B cell (primary cell): ENCODE measurements around the gene IFNGR1. TPM values are rescaled to one million over a fixed set of nuclear protein-coding genes. Genes with fewer than 3 reads are reported as not detected.

Source experiments
- ATAC-seq: fragments of 200-7000 bp; cut with Tn5 transposase; one replicate; pipeline ENCODE4 v1.10.0; 2021; ENCODE audit warnings: low read depth, mild to moderate bottlenecking, moderate number of reproducible peaks, moderate library complexity
- CTCF ChIA-PET: fragments of 350-600 bp; sonication (Branson Sonifier 250); formaldehyde crosslinking; loops from one replicate; lab custom pipeline; 2021; ENCODE audit warnings: antibody characterized with exemption, inconsistent platforms; lab: Charles Lee
- POLR2A ChIA-PET: fragments of 350-600 bp; sonication (Branson Sonifier 250); formaldehyde crosslinking; loops from one replicate; lab custom pipeline; 2021; ENCODE audit warnings: antibody characterized with exemption; lab: Charles Lee
- DNase-seq: peaks from one replicate; pipeline ENCODE4 v3.0.0; 2013
- H2AFZ ChIP-seq: 2 replicates; pipeline ENCODE4 v1.6.1; 2012; ENCODE audit warnings: mild to moderate bottlenecking, low read depth, low read length; ENCODE audit not compliant: insufficient read depth, poor library complexity, severe bottlenecking
- H3K27ac ChIP-seq, 2 donors: 1 replicate in 1 of 2; 2 replicates in 1 of 2; pipeline ENCODE4 v1.5.1; 2012 to 2013; ENCODE audit warnings: low read length in 2 of 2, mild to moderate bottlenecking in 2 of 2, moderate library complexity in 1 of 2
- H3K27me3 ChIP-seq, 4 experiments: fragments of 200-600 bp in 1 of 4; sonication (generic) in 1 of 4; replicated peaks in 1 of 4; 1 replicate in 2 of 4; 2 replicates in 2 of 4; pipeline versions ENCODE4 v1.6.1 to v1.7.0; 2013 to 2016; ENCODE audit warnings: low read length in 3 of 4, mild to moderate bottlenecking in 2 of 4, mixed read lengths in 1 of 4, moderate library complexity in 1 of 4; ENCODE audit not compliant: insufficient read depth in 4 of 4, control insufficient read depth in 3 of 4; ENCODE audit errors: control extremely low read depth in 1 of 4
- H3K36me3 ChIP-seq, 2 experiments: replicated peaks in 1 of 2; 1 replicate in 1 of 2; 2 replicates in 1 of 2; pipeline versions ENCODE4 v1.6.1 to v1.7.1; 2013; ENCODE audit warnings: low read length in 1 of 2; ENCODE audit not compliant: insufficient read depth in 2 of 2, control insufficient read depth in 1 of 2; ENCODE audit errors: control extremely low read depth in 1 of 2, extremely low read depth in 1 of 2
- H3K4me1 ChIP-seq, 2 donors: fragments of 200-600 bp in 1 of 2; sonication (generic) in 1 of 2; 1 replicate in 1 of 2; 2 replicates in 1 of 2; pipeline versions ENCODE4 v1.5.1 to v1.6.1; 2013 to 2017; ENCODE audit warnings: low read length in 2 of 2; ENCODE audit not compliant: control insufficient read depth in 2 of 2, insufficient read depth in 2 of 2
- H3K4me2 ChIP-seq: replicated peaks from 2 replicates; pipeline ENCODE3; 2012; ENCODE audit warnings: mild to moderate bottlenecking, low read depth, low read length; ENCODE audit not compliant: poor library complexity, severe bottlenecking
- H3K4me3 ChIP-seq, 5 experiments: fragments of 200-600 bp in 1 of 5; sonication (generic) in 1 of 5; 1 replicate in 3 of 5; 2 replicates in 2 of 5; pipeline versions ENCODE4 v1.5.1 to v1.7.0; 2011 to 2016; ENCODE audit warnings: low read length in 4 of 5, mild to moderate bottlenecking in 4 of 5, low read depth in 2 of 5, control low read depth in 1 of 5, moderate library complexity in 1 of 5; ENCODE audit not compliant: insufficient read depth in 1 of 5; ENCODE audit errors: control extremely low read depth in 1 of 5, extremely low read depth in 1 of 5
- H3K79me2 ChIP-seq: fragments of 200-600 bp; sonication (generic); one replicate; pipeline ENCODE4 v1.6.0; 2016; ENCODE audit warnings: low read length; ENCODE audit not compliant: control insufficient read depth, insufficient read depth
- H3K9ac ChIP-seq: fragments of 200-600 bp; sonication (generic); 2 replicates; pipeline ENCODE4 v1.6.1; 2017; ENCODE audit warnings: mild to moderate bottlenecking, low read length, moderate library complexity
- H3K9me3 ChIP-seq, 3 donors: one replicate each; pipeline versions ENCODE4 v1.6.1 to v1.7.1; 2013; ENCODE audit warnings: low read length in 2 of 3; ENCODE audit not compliant: control insufficient read depth in 2 of 3, insufficient read depth in 1 of 3; ENCODE audit errors: control extremely low read depth in 1 of 3
- H4K20me1 ChIP-seq: 2 replicates; pipeline ENCODE4 v1.6.0; 2012; ENCODE audit warnings: mild to moderate bottlenecking, low read length; ENCODE audit not compliant: insufficient read depth, control insufficient read depth, poor library complexity, severe bottlenecking
- H3K27ac Mint-ChIP-seq: one replicate; pipeline ENCODE4 v1.8.0; 2021; ENCODE audit warnings: mixed read lengths
- H3K27me3 Mint-ChIP-seq: one replicate; pipeline ENCODE4 v1.8.0; 2021; ENCODE audit warnings: mixed read lengths
- H3K4me1 Mint-ChIP-seq: one replicate; pipeline ENCODE4 v1.8.0; 2021; ENCODE audit warnings: mixed read lengths
- H3K4me3 Mint-ChIP-seq: one replicate; pipeline ENCODE4 v1.8.0; 2021; ENCODE audit warnings: mixed read lengths
- H3K9me3 Mint-ChIP-seq: one replicate; pipeline ENCODE4 v1.8.0; 2022; ENCODE audit warnings: mixed read lengths; ENCODE audit not compliant: insufficient read depth
- CTCF ChIP-seq: fragments of 200-600 bp; IDR thresholded peaks from one replicate; pipeline ENCODE4 v1.8.0; 2022; ENCODE audit warnings: antibody characterized with exemption, mild to moderate bottlenecking
- EZH2 ChIP-seq: IDR thresholded peaks from 2 replicates; pipeline ENCODE4 v1.6.1; 2012; ENCODE audit warnings: borderline replicate concordance, low read depth, mild to moderate bottlenecking, moderate library complexity, low read length; ENCODE audit not compliant: insufficient read depth, poor library complexity, severe bottlenecking
- WGBS: methylation state at CpG from one replicate; pipeline ENCODE4 v1.1.5; 2013; ENCODE audit warnings: missing lambda C conversion rate; ENCODE audit not compliant: insufficient coverage; 5-methylcytosine and 5-hydroxymethylcytosine counted together
- intact Hi-C: fragments of 100-400 bp; cut with micrococcal nuclease; formaldehyde crosslinking; loops from one replicate; pipeline ENCODE4 v1.10.0; 2022
- polyA plus RNA-seq: library from polyadenylated mRNA; depleted of rRNA; stranded (reverse); fragments of >200 nt; gene quantifications from 2 replicates; pipeline ENCODE4 v1.2.3, GENCODE V29; 2012
- total RNA-seq, 2 donors: library from RNA; stranded (reverse); fragments of 120-200 nt in 1 of 2; gene quantifications; 1 replicate in 1 of 2; 2 replicates in 1 of 2; pipeline versions ENCODE4 v1.2.3 to v1.2.4, GENCODE V29; 2013 to 2022

IFNGR1 gene
- total and polyA plus RNA-seq, 2 donors (not counting 1 experiment from before 2014, with no cell fraction given), result 24.5 to 48.2 TPM

GRCh38 chr6:137227871-137228302, 8.7 kb upstream of the IFNGR1 start:
- H3K27ac Mint-ChIP-seq, result no peak overlapping the region
- Histone ChIP-seq H3K27ac (no peak overlapping the region), H2AFZ (no peak overlapping the region), H3K4me1 (peaks cover 58 to 62% of the 10 kb centered on the region in 2 donors), H3K9ac (no peak overlapping the region), H3K4me2 (no peak overlapping the region), H3K79me2 (peaks cover 7% of the 10 kb centered on the region), H3K27me3 (no peaks in the 10 kb centered on the region), H3K9me3 (no peaks in the 10 kb centered on the region), H3K36me3 (peaks cover 0 to 1% of the 10 kb centered on the region in 2 experiments), H3K4me3 (no peak overlapping the region), H4K20me1 (no peaks in the 10 kb centered on the region)
- DNase-seq (no peak), ATAC-seq (no peak)
- H3K9me3 Mint-ChIP-seq, result no peaks in the 10 kb centered on the region
- H3K27me3 Mint-ChIP-seq, result no peaks in the 10 kb centered on the region
- CTCF ChIA-PET, result interaction anchor here (1.0 kb wide), 1 partner anchor 187 kb away, joined by 3 read pairs; no protein-coding TSS in a partner anchor
- intact Hi-C loops, result no loop called here
- no peak overlapping the region for H3K4me3 Mint-ChIP-seq
- POLR2A ChIA-PET, result no interaction called here
- WGBS, result 72% methylated on average over 2 of the region's 4 CpGs
- TF ChIP-seq CTCF (no peak), EZH2 (no peak)
- H3K4me1 Mint-ChIP-seq, result peaks cover 71% of the 10 kb centered on the region

GRCh38 chr6:137226697-137227096, 7.5 kb upstream of the IFNGR1 start:
- H3K9me3 ChIP-seq, result no peaks in the 10 kb centered on the region
- peaks cover 56 to 65% of the 10 kb centered on the region in 2 donors for H3K4me1 ChIP-seq
- Mint-ChIP-seq H3K27ac (no peak overlapping the region), H3K9me3 (no peaks in the 10 kb centered on the region), H3K4me1 (peaks cover 73% of the 10 kb centered on the region), H3K27me3 (no peaks in the 10 kb centered on the region), H3K4me3 (no peak overlapping the region)
- TF ChIP-seq CTCF (no peak), EZH2 (no peak)
- peaks cover 11% of the 10 kb centered on the region for H3K79me2 ChIP-seq
- no peak overlapping the region for H2AFZ ChIP-seq
- 100% methylated on average over 2 of the region's 4 CpGs for WGBS
- no peaks in the 10 kb centered on the region for H3K27me3 ChIP-seq
- DNase-seq, result no peak
- H3K36me3 ChIP-seq, result no peaks in the 10 kb centered on the region
- no peak overlapping the region for H3K4me3 ChIP-seq
- ChIA-PET CTCF (interaction anchor here (1.0 to 1.3 kb wide), 2 partner anchors 45 to 132 kb away, joined by 3 to 4 read pairs; no protein-coding TSS in a partner anchor), POLR2A (no interaction called here)
- no peak overlapping the region for H3K4me2 ChIP-seq
- no peak overlapping the region for H3K27ac ChIP-seq
- H3K9ac ChIP-seq, result no peak overlapping the region
- no peak for ATAC-seq
- no peaks in the 10 kb centered on the region for H4K20me1 ChIP-seq
- intact Hi-C loops, result no loop called here
